ENCODE data around the gene DNMT1.
"Not testable (repeated sequence)": the region's sequence is repeated elsewhere in the genome, so short reads cannot be mapped to it uniquely, and the experiment has no call there.

DNMT1 gene

GRCh38 chr19:10173527-10173926, 21.2 kb downstream of the DNMT1 start:
- H3K4me3 ChIP-seq (ENCODE audit: low read depth, low read length): no peak overlapping the region
- in situ Hi-C loops (cut with HindIII; ENCODE audit: low sequenced_read_pairs): no loop called here
- no peak for DNase-seq (ENCODE audit: low read depth, low spot score)
- TF ChIP-seq, protein P1, sequence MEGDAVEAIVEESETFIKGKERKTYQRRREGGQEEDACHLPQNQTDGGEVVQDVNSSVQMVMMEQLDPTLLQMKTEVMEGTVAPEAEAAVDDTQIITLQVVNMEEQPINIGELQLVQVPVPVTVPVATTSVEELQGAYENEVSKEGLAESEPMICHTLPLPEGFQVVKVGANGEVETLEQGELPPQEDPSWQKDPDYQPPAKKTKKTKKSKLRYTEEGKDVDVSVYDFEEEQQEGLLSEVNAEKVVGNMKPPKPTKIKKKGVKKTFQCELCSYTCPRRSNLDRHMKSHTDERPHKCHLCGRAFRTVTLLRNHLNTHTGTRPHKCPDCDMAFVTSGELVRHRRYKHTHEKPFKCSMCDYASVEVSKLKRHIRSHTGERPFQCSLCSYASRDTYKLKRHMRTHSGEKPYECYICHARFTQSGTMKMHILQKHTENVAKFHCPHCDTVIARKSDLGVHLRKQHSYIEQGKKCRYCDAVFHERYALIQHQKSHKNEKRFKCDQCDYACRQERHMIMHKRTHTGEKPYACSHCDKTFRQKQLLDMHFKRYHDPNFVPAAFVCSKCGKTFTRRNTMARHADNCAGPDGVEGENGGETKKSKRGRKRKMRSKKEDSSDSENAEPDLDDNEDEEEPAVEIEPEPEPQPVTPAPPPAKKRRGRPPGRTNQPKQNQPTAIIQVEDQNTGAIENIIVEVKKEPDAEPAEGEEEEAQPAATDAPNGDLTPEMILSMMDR (IDR thresholded peaks at IDR 0.05; ENCODE audit: low read depth, low read length): no peak

DNA sequence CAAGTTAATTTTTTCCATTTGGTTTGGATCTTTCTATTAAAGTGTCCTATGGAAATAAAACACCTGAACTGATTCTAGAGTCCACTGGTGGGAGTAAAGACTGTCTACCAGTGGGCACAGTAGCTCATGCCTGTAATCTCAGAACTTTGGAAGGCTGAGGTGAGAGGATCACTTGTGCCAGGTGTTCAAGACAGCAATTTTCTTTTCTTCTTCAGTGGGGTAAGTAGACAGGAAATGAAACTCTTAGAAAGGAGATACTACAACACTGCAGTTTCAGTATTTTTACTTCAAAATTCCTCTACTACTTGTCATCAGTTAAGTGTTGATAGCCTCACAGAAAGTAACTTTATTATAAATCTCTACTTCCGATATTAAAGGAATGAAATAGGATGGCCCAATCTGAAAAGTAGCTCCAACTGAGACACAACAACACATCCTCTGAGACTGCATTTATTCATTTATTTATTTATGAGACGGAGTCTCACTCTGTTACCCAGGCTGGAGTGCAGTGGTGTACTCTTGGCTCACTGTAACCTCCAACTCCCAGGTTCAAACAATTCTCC, 26.3 kb downstream of the DNMT1 start:
- in situ Hi-C loops (cut with HindIII; ENCODE audit: low sequenced_read_pairs): no loop called here
- H3K4me3 ChIP-seq (ENCODE audit: low read depth, low read length): no peak overlapping the region
- TF ChIP-seq, protein P1 (IDR thresholded peaks at IDR 0.05; ENCODE audit: low read depth, low read length): no peak
- DNase-seq (ENCODE audit: low read depth, low spot score): no peak

DNA sequence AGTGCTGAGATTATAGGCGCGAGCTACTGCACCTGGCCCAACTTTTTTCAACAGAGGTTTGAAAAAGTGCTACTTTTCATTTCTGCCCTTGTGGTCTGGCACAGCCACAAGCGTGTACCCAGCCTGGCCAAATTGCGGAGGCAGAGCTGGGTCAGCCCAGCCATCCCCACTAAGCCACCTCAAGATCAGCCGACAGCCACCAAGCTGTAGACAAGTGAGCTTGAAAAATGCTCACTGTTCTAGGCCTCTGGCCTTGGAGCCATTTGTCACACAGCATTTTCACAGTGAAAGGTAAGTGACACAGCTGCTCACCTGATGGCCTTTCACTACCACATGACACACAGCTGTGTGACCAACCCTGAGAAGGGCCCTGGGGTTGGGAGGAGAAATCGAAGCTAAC, 27.3 kb downstream of the DNMT1 start:
- H3K4me3 ChIP-seq (ENCODE audit: low read depth, low read length): no peak overlapping the region
- TF ChIP-seq, protein P1 (IDR thresholded peaks at IDR 0.05; ENCODE audit: low read depth, low read length): no peak
- DNase-seq (ENCODE audit: low read depth, low spot score): no peak
- in situ Hi-C loops (cut with HindIII; ENCODE audit: low sequenced_read_pairs): no loop called here

- DNase-seq (ENCODE audit: low read depth, low spot score); in situ Hi-C loops (cut with HindIII; ENCODE audit: low sequenced_read_pairs); H3K4me3 ChIP-seq (ENCODE audit: low read depth, low read length): not testable (repeated sequence)
Measured at GRCh38 chr19:10166501-10166900, 28.3 kb downstream of the DNMT1 start.

GRCh38 chr19:10166046-10166445, 28.7 kb downstream of the DNMT1 start:
- in situ Hi-C loops (cut with HindIII; ENCODE audit: low sequenced_read_pairs): no loop called here
- no peak for DNase-seq (ENCODE audit: low read depth, low spot score)
- no peak overlapping the region for H3K4me3 ChIP-seq (ENCODE audit: low read depth, low read length)
- TF ChIP-seq, protein P1 (IDR thresholded peaks at IDR 0.05; ENCODE audit: low read depth, low read length): no peak

- no peak for DNase-seq (ENCODE audit: low read depth, low spot score)
- H3K4me3 ChIP-seq (ENCODE audit: low read depth, low read length): no peak overlapping the region
- in situ Hi-C loops (cut with HindIII; ENCODE audit: low sequenced_read_pairs): no loop called here
- TF ChIP-seq, protein P1 (IDR thresholded peaks at IDR 0.05; ENCODE audit: low read depth, low read length): no peak
Measured at GRCh38 chr19:10163536-10163935, 31.2 kb downstream of the DNMT1 start.

DNA sequence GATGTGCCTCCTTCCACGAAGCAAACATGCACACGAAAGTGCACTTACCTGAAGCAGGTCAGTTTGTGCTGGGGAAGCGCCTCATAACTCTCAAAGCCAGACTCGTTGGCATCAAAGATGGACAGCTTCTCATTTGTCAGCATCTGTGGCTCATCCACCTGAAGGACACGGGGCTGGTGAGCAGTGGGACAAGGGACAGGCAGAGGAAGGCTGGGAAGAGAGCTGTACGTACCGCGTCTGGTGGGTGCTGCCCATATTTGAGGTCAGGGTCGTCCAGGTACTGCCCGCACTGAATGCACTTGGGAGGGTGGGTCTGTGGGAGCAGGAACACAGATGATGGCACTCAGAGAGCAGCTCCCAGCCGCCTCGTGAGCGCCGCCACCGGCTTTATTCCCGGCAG, 35.1 kb downstream of the DNMT1 start:
- no peak overlapping the region for H3K4me3 ChIP-seq (ENCODE audit: low read depth, low read length)
- no peak for DNase-seq (ENCODE audit: low read depth, low spot score)
- in situ Hi-C loops (cut with HindIII; ENCODE audit: low sequenced_read_pairs): no loop called here
- TF ChIP-seq, protein P1 (IDR thresholded peaks at IDR 0.05; ENCODE audit: low read depth, low read length): no peak

Data from astrocyte of the spinal cord (primary cell).